NT2/D1 (cell line): Measurements from ENCODE around the gene HCFC1R1.

ENCODE experiments used
- YY1 ChIP-seq: IDR thresholded peaks from 2 replicates; pipeline ENCODE4 v1.6.1; 2011; ENCODE audit not compliant: insufficient read length, insufficient read depth
- ZNF274 ChIP-seq: IDR thresholded peaks from 2 replicates; pipeline ENCODE4 v1.6.1; 2011; ENCODE audit warnings: mild to moderate bottlenecking, low read depth, low read length

DNA sequence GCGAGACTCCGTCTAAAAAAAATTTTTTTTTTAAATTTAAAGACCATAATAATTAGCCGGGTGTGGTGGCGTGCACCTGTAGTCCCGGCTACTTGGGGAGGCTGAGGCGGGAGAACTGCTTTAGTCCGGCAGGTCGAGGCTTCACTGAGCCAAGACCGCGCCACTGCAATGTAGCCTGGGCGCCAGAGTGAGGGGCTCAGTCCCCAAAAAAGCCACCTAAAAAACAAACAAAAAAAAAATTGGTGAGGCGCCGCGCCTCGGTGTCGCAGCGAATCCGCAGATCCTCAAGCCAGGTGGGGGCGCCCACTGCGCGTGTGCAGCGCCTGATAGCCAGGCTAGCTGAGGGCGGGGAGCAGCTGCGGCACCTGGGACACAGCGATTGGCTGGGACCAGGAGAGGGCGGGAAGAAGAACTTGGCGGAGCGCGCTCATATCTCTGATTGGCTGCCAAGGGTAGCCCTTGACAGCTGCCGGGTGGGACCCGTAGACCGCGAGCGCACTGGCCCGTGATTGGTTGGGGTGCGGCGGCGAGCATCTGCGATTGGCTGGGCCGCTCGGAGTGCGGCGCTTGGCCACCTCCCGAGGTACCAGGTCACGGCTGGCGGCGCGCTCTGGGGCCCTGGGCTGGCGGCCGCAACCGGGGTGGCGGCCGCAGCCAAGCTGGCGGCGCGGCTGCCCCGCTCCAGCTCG is 20.0 kb downstream of the HCFC1R1 start:
- TF ChIP-seq ZNF274 (no peak), YY1 (no peak)
